AG04449 (cell line): ENCODE measurements around the gene APOC3.

Experiments
- CTCF ChIA-PET: fragments of 350-600 bp; formaldehyde crosslinking; extraction: SDS; loops from one replicate; lab custom pipeline; 2021; ENCODE audit warnings: antibody characterized with exemption; lab: Yijun Ruan, JAX
- POLR2A ChIA-PET: fragments of 400-600, 350-600 bp; formaldehyde crosslinking; extraction: SDS; loops from one replicate; lab custom pipeline; 2020; ENCODE audit warnings: antibody characterized with exemption, inconsistent platforms; lab: Yijun Ruan, JAX
- DNase-seq: peaks from one replicate; pipeline ENCODE4 v3.0.0-alpha.2; 2010; ENCODE audit warnings: low read depth, low spot score
- H3K4me3 ChIP-seq: 2 replicates; pipeline ENCODE4 v1.5.1; 2011; ENCODE audit warnings: low read depth, mild to moderate bottlenecking, control low read depth, low read length
- CTCF ChIP-seq: IDR thresholded peaks from one replicate; pipeline ENCODE4 v1.5.1; 2011; ENCODE audit warnings: mild to moderate bottlenecking, moderate library complexity, low read length, control low read depth, inconsistent platforms; ENCODE audit not compliant: insufficient read depth; ENCODE audit errors: missing control alignments

The APOC3 gene

GRCh38 chr11:116829525-116830183 is at the start of gene APOC3:
TSS of gene APOC3 (plus strand) at chr11:116829907. CDS start at chr11:116830583, 676 bp downstream.
- TF ChIP-seq CTCF: no peak
- ChIA-PET POLR2A (no interaction called here), CTCF (interaction anchor here (0.8 to 1.9 kb wide), 5 partner anchors 8 to 276 kb away, joined by 3 to 8 read pairs (median 6); partner anchors contain the start of gene APOA5)
- DNase-seq: no peak
- no peak within 1 kb of the TSS for H3K4me3 ChIP-seq

- DNase-seq: no peak
- CTCF ChIA-PET: interaction anchor here (0.8 to 2.5 kb wide), 4 partner anchors 9 to 323 kb away, joined by 3 to 17 read pairs (median 9); partner anchors contain the start of gene APOA5
- no peak overlapping the region for H3K4me3 ChIP-seq
- no peak for TF ChIP-seq CTCF
- POLR2A ChIA-PET: no interaction called here
Measured at GRCh38 chr11:116782728-116783127, 47.0 kb upstream of the APOC3 start.

GRCh38 chr11:116786326-116786725 is 43.4 kb upstream of the APOC3 start:
- no peak for DNase-seq
- H3K4me3 ChIP-seq: peak overlapping the region; percentile 77
- CTCF ChIA-PET: interaction anchor here (1.4 to 12.3 kb wide), 8 partner anchors 9 to 442 kb away, joined by 4 to 472 read pairs (median 8); partner anchors contain the start of genes APOA1, PCSK7 and SIK3
- POLR2A ChIA-PET: interaction anchor here (1.1 kb wide), 1 partner anchor 68 kb away, joined by 3 read pairs; no protein-coding TSS in a partner anchor
- TF ChIP-seq CTCF: no peak

GRCh38 chr11:116786966-116787365 is 42.7 kb upstream of the APOC3 start:
- ChIA-PET POLR2A (interaction anchor here (1.1 to 1.6 kb wide), 5 partner anchors 10 to 311 kb away, joined by 3 to 8 read pairs (median 6); partner anchors contain the start of gene SIK3), CTCF (interaction anchor here (1.4 to 12.3 kb wide), 8 partner anchors 9 to 441 kb away, joined by 4 to 472 read pairs (median 8); partner anchors contain the start of genes APOA1, PCSK7 and SIK3)
- H3K4me3 ChIP-seq: peak overlapping the region; percentile 77
- no peak for DNase-seq
- no peak for TF ChIP-seq CTCF

GRCh38 chr11:116787436-116787785 is 42.3 kb upstream of the APOC3 start:
- peak overlapping the region; percentile 77 for H3K4me3 ChIP-seq
- ChIA-PET CTCF (interaction anchor here (0.7 to 12.3 kb wide), 12 partner anchors 9 to 441 kb away, joined by 3 to 472 read pairs (median 4); partner anchors contain the start of genes APOA1, PCSK7 and SIK3), POLR2A (interaction anchor here (1.1 to 1.6 kb wide), 4 partner anchors 11 to 311 kb away, joined by 3 to 8 read pairs (median 6); partner anchors contain the start of gene SIK3)
- TF ChIP-seq CTCF: no peak
- DNase-seq: no peak
